K562 (cell line): Measurements from ENCODE around the gene MTPN. TPM values are rescaled to one million over a fixed set of nuclear protein-coding genes. Genes with fewer than 3 reads are reported as not detected.

Source experiments
- AFF4 ChIP-seq: sonication (generic); formaldehyde crosslinking; IDR thresholded peaks from 2 replicates; pipeline ENCODE4 v1.8.0; 2023; ENCODE audit warnings: mild to moderate bottlenecking, missing genetic modification reagents
- ATF3 ChIP-seq, 2 experiments: fragments of 450-650 bp in 1 of 2; sonication (generic) in 1 of 2; formaldehyde crosslinking in 1 of 2; IDR thresholded peaks in 1 of 2; conservative IDR thresholded peaks in 1 of 2; 2 replicates each; pipeline versions ENCODE4 v1.6.1 to v1.8.1; 2016 to 2023; ENCODE audit warnings: mild to moderate bottlenecking in 2 of 2, moderate library complexity in 2 of 2, inconsistent platforms in 1 of 2, missing genetic modification reagents in 1 of 2
- ATF7 ChIP-seq: fragments of 450-650 bp; IDR thresholded peaks from 2 replicates; pipeline ENCODE4 v1.7.1; 2014; ENCODE audit warnings: mild to moderate bottlenecking, moderate library complexity
- CBX5 ChIP-seq: IDR thresholded peaks from 2 replicates; pipeline ENCODE4 v1.6.1; 2014; ENCODE audit warnings: low read depth, borderline replicate concordance
- FOSL1 ChIP-seq: fragments of 200-800 bp; sonication (Bioruptor generic); conservative IDR thresholded peaks from 2 replicates; pipeline ENCODE4 v1.6.1; 2016; ENCODE audit warnings: missing genetic modification characterization, missing compliant biosample characterization
- MCM7 ChIP-seq, 2 experiments: fragments of 450-650 bp; IDR thresholded peaks; 2 replicates each; pipeline ENCODE4 v1.6.1; 2016 to 2018
- MEIS2 ChIP-seq: fragments of 450-650 bp; IDR thresholded peaks from 2 replicates; pipeline ENCODE4 v1.6.1; 2014; ENCODE audit warnings: mild to moderate bottlenecking; ENCODE audit not compliant: partially characterized antibody
- NONO ChIP-seq, 2 experiments: fragments of 200-400 bp in 1 of 2; fragments of 450-650 bp in 1 of 2; formaldehyde crosslinking in 1 of 2; IDR thresholded peaks; 2 replicates each; pipeline ENCODE4 v1.6.1; 2017; ENCODE audit warnings: low read depth in 2 of 2, mild to moderate bottlenecking in 2 of 2, moderate library complexity in 2 of 2, low read length in 1 of 2
- ZFP30 ChIP-seq: fragments of 250-450 bp; sonication (Bioruptor Pico); IDR thresholded peaks from 2 replicates; pipeline ENCODE4 v1.8.0; 2022; ENCODE audit warnings: moderate library complexity, mild to moderate bottlenecking, inconsistent platforms, borderline replicate concordance
- ZNF318 ChIP-seq, 2 experiments: fragments of 450-650 bp; IDR thresholded peaks; 2 replicates each; pipeline ENCODE4 v1.6.1; 2016; ENCODE audit warnings: mild to moderate bottlenecking in 2 of 2, borderline replicate concordance in 1 of 2, low read depth in 1 of 2, moderate library complexity in 1 of 2
- ZNF740 ChIP-seq, 3 experiments: fragments of 200-800 bp in 1 of 3; sonication (Bioruptor generic) in 1 of 3; sonication (generic) in 1 of 3; formaldehyde crosslinking in 1 of 3; IDR thresholded peaks; 2 replicates each; pipeline versions ENCODE4 v1.6.1 to v1.8.0; 2016 to 2022; ENCODE audit warnings: mild to moderate bottlenecking in 2 of 3, missing compliant biosample characterization in 2 of 3, missing genetic modification characterization in 2 of 3, missing genetic modification reagents in 1 of 3
- polyA plus RNA-seq, 8 experiments: library from polyadenylated mRNA; depleted of rRNA in 4 of 8; stranded (reverse) in 5 of 8; unstranded in 3 of 8; fragments of >200 nt; fragmentation: Nextera tagmentation in 2 of 8; fragmentation: Illumina TruSeq in 1 of 8; extraction: Ambion mirVana in 2 of 8; extraction: Trizol in 1 of 8; gene quantifications; 2 replicates each; pipeline versions ENCODE4 v1.2.1 to v1.2.3, GENCODE V29; 2011 to 2014; ENCODE audit warnings: inconsistent platforms in 1 of 8, missing spikeins in 1 of 8
- total RNA-seq, 7 experiments: library from RNA; depleted of rRNA in 6 of 7; stranded (reverse); fragments of >200 nt in 6 of 7; fragmentation: Illumina TruSeq in 2 of 7; extraction: Trizol in 2 of 7; gene quantifications; 2 replicates each; pipeline versions ENCODE4 v1.2.1 to v1.2.3, GENCODE V29; 2011 to 2021; ENCODE audit warnings: low replicate concordance in 1 of 7

MTPN gene
- total and polyA plus RNA-seq, 9 of the 15 experiments (the other 6 are each of a cell fraction or from before 2014, with no cell fraction given) = 68.5 to 261 (median 156) TPM

GRCh38 chr7:135917721-135918120, 59.4 kb downstream of the MTPN start (continued):
- peak in 1 of 2 experiments; percentile 76; a peak in 2 of 4 replicates for TF ChIP-seq ZNF318 (IDR thresholded peaks at IDR 0.05; ENCODE audit: borderline replicate concordance in 1 of 2, low read depth in 1 of 2)
- no peak for TF ChIP-seq FOSL1 (tag)
- TF ChIP-seq ZFP30 = no peak
- no peak for TF ChIP-seq CBX5
- no peak for TF ChIP-seq MCM7 (IDR thresholded peaks at IDR 0.05)
- peak; percentile 87 for TF ChIP-seq ATF3 (IDR thresholded peaks at IDR 0.05)
- no peak; the same call in 1 of the 2 replicates for TF ChIP-seq ATF3 (CRISPR knock-in tag; conservative IDR thresholded peaks at IDR 0.05)
- TF ChIP-seq ATF7 = peak; percentile 77
- no peak for TF ChIP-seq NONO (IDR thresholded peaks at IDR 0.05; ENCODE audit: low read depth in 2 of 2, low read length in 1 of 2)
- peak; percentile 78 for TF ChIP-seq MEIS2
- TF ChIP-seq ZNF740 (CRISPR knock-in tag; IDR thresholded peaks at IDR 0.05) = 0 out of 2 replicates have a peak, but pooled peaks have one; percentile 17
- TF ChIP-seq ZNF740 (tag; IDR thresholded peaks at IDR 0.05) = no peak
- TF ChIP-seq AFF4 (CRISPR knock-in tag) = no peak
